Nephron (organoid): ENCODE results near the gene ARL6IP5.
A peak's percentile ranks its signal among the peaks of the same experiment; 100 is the strongest.

ENCODE experiments used
- H3K27ac Mint-ChIP-seq, 3 experiments: 2 replicates each; pipeline ENCODE4 v1.8.0; 2020; ENCODE audit warnings: mixed read lengths in 3 of 3, mild to moderate bottlenecking in 2 of 3, moderate library complexity in 1 of 3
- H3K27me3 Mint-ChIP-seq: 2 replicates; pipeline ENCODE4 v1.8.0; 2021; ENCODE audit warnings: low read depth, mild to moderate bottlenecking, moderate library complexity, mixed read lengths
- H3K36me3 Mint-ChIP-seq: 2 replicates; pipeline ENCODE4 v1.8.0; 2020; ENCODE audit warnings: low read depth, mixed read lengths
- H3K4me1 Mint-ChIP-seq: 2 replicates; pipeline ENCODE4 v1.8.0; 2020; ENCODE audit warnings: mixed read lengths
- H3K4me3 Mint-ChIP-seq, 3 experiments: 2 replicates each; pipeline ENCODE4 v1.8.0; 2020; ENCODE audit warnings: mild to moderate bottlenecking in 3 of 3, mixed read lengths in 3 of 3, moderate library complexity in 2 of 3
- H3K9me3 Mint-ChIP-seq: 2 replicates; pipeline ENCODE4 v1.8.0; 2020; ENCODE audit warnings: mixed read lengths
- CTCF ChIP-seq, 3 experiments: fragments of 200-600 bp; sonication (generic); IDR thresholded peaks; one replicate each; pipeline ENCODE4 v1.5.0; 2021; ENCODE audit warnings: antibody characterized with exemption in 3 of 3; ENCODE audit not compliant: unreplicated experiment in 3 of 3

The ARL6IP5 gene

GRCh38 chr3:69121513-69121912 is 36.8 kb downstream of the ARL6IP5 start:
- Mint-ChIP-seq H3K9me3 (no peaks in the 10 kb centered on the region), H3K36me3 (no peaks in the 10 kb centered on the region), H3K4me1 (peaks cover 41% of the 10 kb centered on the region), H3K4me3 (peak overlapping the region; percentile 37 to 91 (median 78)), H3K27ac (peak overlapping the region; percentile 23 to 36 (median 33)), H3K27me3 (no peaks in the 10 kb centered on the region)
- TF ChIP-seq CTCF (IDR thresholded peaks at IDR 0.05; ENCODE audit: unreplicated experiment in 3 of 3) = no peak

- peak overlapping the region; percentile 37 to 91 (median 78) for H3K4me3 Mint-ChIP-seq
These were observed 37.2 kb downstream of the ARL6IP5 start for GRCh38 chr3:69121950-69122349.

GRCh38 chr3:69122403-69122802 is 37.7 kb downstream of the ARL6IP5 start, which contains the start of gene LMOD3:
Gene LMOD3, minus strand, starts transcription at chr3:69122595. Its CDS starts 209 bp downstream, at chr3:69122386.
- H3K36me3 Mint-ChIP-seq = no peaks in the 10 kb centered on the region

More at GRCh38 chr3:69121950-69122349, 37.2 kb downstream of the ARL6IP5 start:
- no peak for TF ChIP-seq CTCF (IDR thresholded peaks at IDR 0.05; ENCODE audit: unreplicated experiment in 3 of 3)
- Mint-ChIP-seq H3K36me3 (no peaks in the 10 kb centered on the region), H3K27ac (peak overlapping the region; percentile 23 to 36 (median 33)), H3K4me1 (peaks cover 45% of the 10 kb centered on the region), H3K27me3 (no peaks in the 10 kb centered on the region), H3K9me3 (no peaks in the 10 kb centered on the region)

GRCh38 chr3:69126216-69126615 is 41.5 kb downstream of the ARL6IP5 start:
- peaks cover 46% of the 10 kb centered on the region for H3K4me1 Mint-ChIP-seq
- no peaks in the 10 kb centered on the region for H3K9me3 Mint-ChIP-seq
- no peak for TF ChIP-seq CTCF (IDR thresholded peaks at IDR 0.05; ENCODE audit: unreplicated experiment in 3 of 3)
- H3K36me3 Mint-ChIP-seq = no peaks in the 10 kb centered on the region
- H3K27me3 Mint-ChIP-seq = peaks cover 4% of the 10 kb centered on the region
- no peak overlapping the region for H3K4me3 Mint-ChIP-seq
- no peak overlapping the region for H3K27ac Mint-ChIP-seq

More at GRCh38 chr3:69122403-69122802, 37.7 kb downstream of the ARL6IP5 start, which contains the start of gene LMOD3:
- Mint-ChIP-seq H3K27me3 (no peaks in the 10 kb centered on the region), H3K4me1 (peaks cover 48% of the 10 kb centered on the region), H3K4me3 (peak within 1 kb of the TSS; percentile 37 to 91 (median 78)), H3K9me3 (no peaks in the 10 kb centered on the region), H3K27ac (peak within 1 kb of the TSS; percentile 23 to 36 (median 33))
- no peak for TF ChIP-seq CTCF (IDR thresholded peaks at IDR 0.05; ENCODE audit: unreplicated experiment in 3 of 3)

GRCh38 chr3:69126999-69127398 is 42.3 kb downstream of the ARL6IP5 start:
- H3K4me3 Mint-ChIP-seq = no peak overlapping the region
- peaks cover 4% of the 10 kb centered on the region for H3K27me3 Mint-ChIP-seq
- peaks cover 40% of the 10 kb centered on the region for H3K4me1 Mint-ChIP-seq
- H3K9me3 Mint-ChIP-seq = no peaks in the 10 kb centered on the region
- no peak overlapping the region for H3K27ac Mint-ChIP-seq
- H3K36me3 Mint-ChIP-seq = no peaks in the 10 kb centered on the region
- TF ChIP-seq CTCF (IDR thresholded peaks at IDR 0.05; ENCODE audit: unreplicated experiment in 3 of 3) = no peak

- no peaks in the 10 kb centered on the region for H3K9me3 Mint-ChIP-seq
- H3K27ac Mint-ChIP-seq = no peak overlapping the region
- peaks cover 4% of the 10 kb centered on the region for H3K27me3 Mint-ChIP-seq
- peaks cover 35% of the 10 kb centered on the region for H3K4me1 Mint-ChIP-seq
- TF ChIP-seq CTCF (IDR thresholded peaks at IDR 0.05; ENCODE audit: unreplicated experiment in 3 of 3) = no peak
- no peaks in the 10 kb centered on the region for H3K36me3 Mint-ChIP-seq
- no peak overlapping the region for H3K4me3 Mint-ChIP-seq
These were observed 43.8 kb downstream of the ARL6IP5 start for GRCh38 chr3:69128509-69128908.
